ENCODE measurements around the gene NCS1. TPM values are rescaled to one million over a fixed set of nuclear protein-coding genes. Genes with fewer than 3 reads are reported as not detected.

NCS1 gene
- total RNA-seq, 1 experiment from 2014 or later: 68.7 TPM

- TF ChIP-seq ATF3 (IDR thresholded peaks at IDR 0.05) (no peak), POLR2A (IDR thresholded peaks at IDR 0.05; ENCODE audit: borderline replicate concordance, extremely low read depth, insufficient read depth, insufficient read length) (no peak)
Measured at GRCh38 chr9:130201974-130202373, 29.8 kb downstream of the NCS1 start (continued).

GRCh38 chr9:130204341-130204740 lies 32.1 kb downstream of the NCS1 start:
- POLR2A ChIA-PET: no interaction called here
- Histone ChIP-seq H3K9ac (ENCODE audit: low read length) (no peak overlapping the region), H3K4me2 (ENCODE audit: low read length) (no peak overlapping the region), H3K4me3 (replicated peaks in 1 of 2; ENCODE audit: low read depth in 1 of 2, low read length in 2 of 2) (no peak overlapping the region), H4K20me1 (ENCODE audit: insufficient read depth) (no peaks in the 10 kb centered on the region), H3K27me3 (ENCODE audit: insufficient read depth, low read length) (no peaks in the 10 kb centered on the region), H2AFZ (ENCODE audit: low read depth, low read length, poor library complexity, severe bottlenecking) (no peak overlapping the region), H3K9me2 (ENCODE audit: insufficient read depth) (no peaks in the 10 kb centered on the region), H3K4me1 (ENCODE audit: control insufficient read depth in 1 of 2, insufficient read depth in 2 of 2, low read length in 2 of 2) (no peaks in the 10 kb centered on the region), H3K9me3 (ENCODE audit: control insufficient read depth in 1 of 2, insufficient read depth in 1 of 2, low read depth in 1 of 2, low read length in 2 of 2) (no peaks in the 10 kb centered on the region), H3K36me3 (ENCODE audit: control insufficient read depth in 1 of 2, insufficient read depth in 2 of 2, low read length in 2 of 2) (no peaks in the 10 kb centered on the region), H3K79me2 (ENCODE audit: insufficient read depth, low read length) (peaks cover 20% of the 10 kb centered on the region), H3K27ac (ENCODE audit: low read depth, low read length) (no peak overlapping the region)
- no peak for ATAC-seq
- BruUV-seq (replicated peaks): no TSS peak
- CTCF ChIA-PET: no interaction called here
- intact Hi-C loops (cut with micrococcal nuclease): no loop called here
- TF ChIP-seq ELF1 (IDR thresholded peaks at IDR 0.05; ENCODE audit: borderline replicate concordance, low read depth): no peak
- TF ChIP-seq RAD21 (IDR thresholded peaks at IDR 0.05; ENCODE audit: low read depth): no peak
- no peak for TF ChIP-seq CEBPB (IDR thresholded peaks at IDR 0.05; ENCODE audit: low read depth)
- TF ChIP-seq CBX3 (IDR thresholded peaks at IDR 0.05; ENCODE audit: low read depth): no peak
- TF ChIP-seq ZFX (IDR thresholded peaks at IDR 0.05): no peak
- TF ChIP-seq SIN3A (IDR thresholded peaks at IDR 0.05; ENCODE audit: low read depth): no peak
- no peak for TF ChIP-seq SRF (IDR thresholded peaks at IDR 0.05; ENCODE audit: low read depth)
- TF ChIP-seq REST (IDR thresholded peaks at IDR 0.05; ENCODE audit: low read depth): no peak
- no peak for TF ChIP-seq EZH2 (IDR thresholded peaks at IDR 0.05)
- TF ChIP-seq TCF7L2 (IDR thresholded peaks at IDR 0.05; ENCODE audit: borderline replicate concordance, extremely low read depth, insufficient read depth, insufficient read length): no peak
- no peak for TF ChIP-seq EZH2phosphoT487 (IDR thresholded peaks at IDR 0.05; ENCODE audit: borderline replicate concordance)
- TF ChIP-seq JUND (IDR thresholded peaks at IDR 0.05): no peak
- no peak for TF ChIP-seq MAX (IDR thresholded peaks at IDR 0.05)
- no peak for TF ChIP-seq POLR2AphosphoS5 (IDR thresholded peaks at IDR 0.05; ENCODE audit: low read depth, low read length)
- TF ChIP-seq ZNF274 (IDR thresholded peaks at IDR 0.05; ENCODE audit: low read depth, low read length): no peak
- TF ChIP-seq ZBTB33 (IDR thresholded peaks at IDR 0.05; ENCODE audit: extremely low read depth, insufficient replicate concordance, low read length): no peak
- TF ChIP-seq ATF3 (IDR thresholded peaks at IDR 0.05): no peak
- TF ChIP-seq FOSL1 (IDR thresholded peaks at IDR 0.05; ENCODE audit: low read depth): no peak
- DNase-seq (ENCODE audit: low read depth, low spot score): no peak
- RAD21 ChIA-PET (ENCODE audit: low non-redundant PET in 1 of 2, low total read pairs in 2 of 2, uncharacterized antibody in 2 of 2, unreplicated experiment in 2 of 2): no interaction called here
